ENCODE results near the gene MYH9.

Gene MYH9

DNA sequence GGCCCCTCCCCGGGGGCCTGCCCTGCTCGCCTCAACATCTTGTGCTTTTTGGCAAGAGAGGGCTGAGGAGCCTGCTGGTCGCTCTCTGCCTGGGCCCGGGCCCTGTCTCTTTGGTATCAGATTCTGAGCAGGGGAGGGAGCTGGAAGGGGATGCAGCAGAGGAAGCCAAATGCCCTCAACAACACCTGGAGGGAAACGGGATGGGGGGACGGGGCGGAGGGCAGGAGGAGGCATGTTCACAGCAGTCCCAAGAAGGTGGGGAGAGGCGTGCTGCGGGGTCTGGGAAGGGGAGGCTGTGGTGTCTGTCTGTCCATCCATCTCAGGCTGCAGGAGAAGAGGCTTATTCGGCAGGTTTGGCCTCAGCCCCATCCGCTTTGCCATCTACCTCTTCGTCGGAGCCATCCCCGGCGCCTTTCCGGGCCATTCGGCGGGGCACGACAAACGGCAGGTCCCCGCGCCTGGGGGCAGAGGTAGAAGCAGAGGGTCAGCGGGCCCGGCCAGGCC is 105.4 kb downstream of the MYH9 start:
- POLR2A ChIA-PET = no interaction called here
- no peak overlapping the region for H3K27ac ChIP-seq (ENCODE audit: extremely low read depth, low read depth, low read length)
- TF ChIP-seq, protein P1, sequence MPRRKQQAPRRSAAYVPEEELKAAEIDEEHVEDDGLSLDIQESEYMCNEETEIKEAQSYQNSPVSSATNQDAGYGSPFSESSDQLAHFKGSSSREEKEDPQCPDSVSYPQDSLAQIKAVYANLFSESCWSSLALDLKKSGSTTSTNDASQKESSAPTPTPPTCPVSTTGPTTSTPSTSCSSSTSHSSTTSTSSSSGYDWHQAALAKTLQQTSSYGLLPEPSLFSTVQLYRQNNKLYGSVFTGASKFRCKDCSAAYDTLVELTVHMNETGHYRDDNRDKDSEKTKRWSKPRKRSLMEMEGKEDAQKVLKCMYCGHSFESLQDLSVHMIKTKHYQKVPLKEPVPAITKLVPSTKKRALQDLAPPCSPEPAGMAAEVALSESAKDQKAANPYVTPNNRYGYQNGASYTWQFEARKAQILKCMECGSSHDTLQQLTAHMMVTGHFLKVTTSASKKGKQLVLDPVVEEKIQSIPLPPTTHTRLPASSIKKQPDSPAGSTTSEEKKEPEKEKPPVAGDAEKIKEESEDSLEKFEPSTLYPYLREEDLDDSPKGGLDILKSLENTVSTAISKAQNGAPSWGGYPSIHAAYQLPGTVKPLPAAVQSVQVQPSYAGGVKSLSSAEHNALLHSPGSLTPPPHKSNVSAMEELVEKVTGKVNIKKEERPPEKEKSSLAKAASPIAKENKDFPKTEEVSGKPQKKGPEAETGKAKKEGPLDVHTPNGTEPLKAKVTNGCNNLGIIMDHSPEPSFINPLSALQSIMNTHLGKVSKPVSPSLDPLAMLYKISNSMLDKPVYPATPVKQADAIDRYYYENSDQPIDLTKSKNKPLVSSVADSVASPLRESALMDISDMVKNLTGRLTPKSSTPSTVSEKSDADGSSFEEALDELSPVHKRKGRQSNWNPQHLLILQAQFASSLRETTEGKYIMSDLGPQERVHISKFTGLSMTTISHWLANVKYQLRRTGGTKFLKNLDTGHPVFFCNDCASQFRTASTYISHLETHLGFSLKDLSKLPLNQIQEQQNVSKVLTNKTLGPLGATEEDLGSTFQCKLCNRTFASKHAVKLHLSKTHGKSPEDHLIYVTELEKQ (tag by site-specific recombination; IDR thresholded peaks at IDR 0.05; ENCODE audit: borderline replicate concordance) = no peak
- TF ChIP-seq ZNF585B (tag by site-specific recombination; IDR thresholded peaks at IDR 0.05) (no peak), ZNF626 (tag by site-specific recombination; IDR thresholded peaks at IDR 0.05) (no peak), ZNF132 (tag by site-specific recombination; IDR thresholded peaks at IDR 0.05; ENCODE audit: borderline replicate concordance) (no peak), ZSCAN5A (tag by site-specific recombination; IDR thresholded peaks at IDR 0.05) (no peak), ZNF311 (tag by site-specific recombination; IDR thresholded peaks at IDR 0.05; ENCODE audit: borderline replicate concordance) (no peak), ZNF621 (tag by site-specific recombination; IDR thresholded peaks at IDR 0.05) (no peak), PRDM6 (tag by site-specific recombination; IDR thresholded peaks at IDR 0.05) (no peak), ZNF341 (tag by site-specific recombination; IDR thresholded peaks at IDR 0.05; ENCODE audit: low read depth) (no peak), ZNF664 (tag by site-specific recombination; IDR thresholded peaks at IDR 0.05) (no peak), ZNF391 (tag by site-specific recombination; IDR thresholded peaks at IDR 0.05; ENCODE audit: borderline replicate concordance, low read depth) (no peak), PRDM2 (tag by site-specific recombination; IDR thresholded peaks at IDR 0.05; ENCODE audit: borderline replicate concordance) (no peak), ZNF560 (tag by site-specific recombination; IDR thresholded peaks at IDR 0.05; ENCODE audit: borderline replicate concordance) (no peak)
- TF ChIP-seq, protein P2, sequence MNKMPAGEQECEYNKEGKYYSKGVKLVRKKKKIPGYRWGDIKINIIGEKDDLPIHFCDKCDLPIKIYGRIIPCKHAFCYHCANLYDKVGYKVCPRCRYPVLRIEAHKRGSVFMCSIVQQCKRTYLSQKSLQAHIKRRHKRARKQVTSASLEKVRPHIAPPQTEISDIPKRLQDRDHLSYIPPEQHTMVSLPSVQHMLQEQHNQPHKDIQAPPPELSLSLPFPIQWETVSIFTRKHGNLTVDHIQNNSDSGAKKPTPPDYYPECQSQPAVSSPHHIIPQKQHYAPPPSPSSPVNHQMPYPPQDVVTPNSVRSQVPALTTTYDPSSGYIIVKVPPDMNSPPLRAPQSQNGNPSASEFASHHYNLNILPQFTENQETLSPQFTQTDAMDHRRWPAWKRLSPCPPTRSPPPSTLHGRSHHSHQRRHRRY (tag by site-specific recombination; IDR thresholded peaks at IDR 0.05) = no peak
- H3K4me3 ChIP-seq (ENCODE audit: low read depth, low read length) = no peak overlapping the region
- H3K9me3 ChIP-seq (ENCODE audit: control insufficient read depth, insufficient read depth, low read depth, low read length) = no peaks in the 10 kb centered on the region
- CTCF ChIA-PET = interaction anchor here (0.7 kb wide), 1 partner anchor 216 kb away, joined by 3 read pairs; no protein-coding TSS in a partner anchor
- H3K36me3 ChIP-seq (ENCODE audit: control insufficient read depth in 2 of 2, insufficient read depth in 1 of 2, low read length in 2 of 2) = peaks cover 31 to 71% of the 10 kb centered on the region in 2 experiments
- H3K4me1 ChIP-seq (ENCODE audit: control insufficient read depth, insufficient read depth, low read length) = no peaks in the 10 kb centered on the region

All from HEK293 (cell line).